ENCODE measurements around the gene MCRS1.

MCRS1 gene

GRCh38 chr12:49555631-49556390 lies 12.1 kb downstream of the MCRS1 start:
- DNase-seq = no peak

DNA sequence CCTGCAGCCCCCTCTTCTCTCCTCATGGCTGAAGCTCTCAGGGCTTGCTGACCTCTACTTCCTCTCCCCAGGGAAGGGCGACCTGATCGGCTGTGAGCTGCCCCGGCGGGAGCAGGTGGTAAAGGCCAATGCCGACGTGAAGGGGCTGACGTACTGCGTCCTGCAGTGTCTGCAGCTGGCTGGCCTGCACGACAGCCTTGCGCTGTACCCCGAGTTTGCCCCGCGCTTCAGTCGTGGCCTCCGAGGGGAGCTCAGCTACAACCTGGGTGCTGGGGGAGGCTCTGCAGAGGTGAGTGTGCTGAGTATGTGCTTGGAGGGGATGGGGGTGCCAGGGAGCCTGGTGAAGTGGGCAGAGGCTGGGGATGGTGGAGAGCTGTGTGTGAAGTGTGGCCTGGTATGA lies 13.7 kb downstream of the MCRS1 start:
- no peak for DNase-seq

GRCh38 chr12:49553512-49554088 lies 14.3 kb downstream of the MCRS1 start:
- DNase-seq = peak; percentile 24 to 69

GRCh38 chr12:49552899-49553298 lies 15.0 kb downstream of the MCRS1 start:
- no peak for DNase-seq

DNA sequence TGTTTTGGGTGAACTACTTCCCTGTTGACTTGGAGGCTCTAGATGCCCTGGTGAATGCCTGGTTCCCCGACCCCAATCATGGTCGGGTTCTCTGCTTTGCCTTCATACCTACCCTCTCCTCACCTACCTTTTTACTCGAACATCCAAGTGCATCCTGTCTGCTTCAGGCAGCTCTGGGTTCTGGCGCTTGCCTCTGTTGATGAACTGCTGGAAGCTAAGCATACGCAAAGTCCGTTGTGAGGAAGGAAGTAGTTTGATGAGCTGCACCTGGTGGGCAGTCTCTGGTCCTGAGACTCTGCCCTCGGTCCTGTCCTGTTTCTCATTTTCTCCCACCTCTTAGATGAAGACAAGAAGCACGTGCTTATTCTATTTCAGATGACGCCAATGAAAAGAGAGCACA lies 15.5 kb downstream of the MCRS1 start:
- no peak for DNase-seq

DNA sequence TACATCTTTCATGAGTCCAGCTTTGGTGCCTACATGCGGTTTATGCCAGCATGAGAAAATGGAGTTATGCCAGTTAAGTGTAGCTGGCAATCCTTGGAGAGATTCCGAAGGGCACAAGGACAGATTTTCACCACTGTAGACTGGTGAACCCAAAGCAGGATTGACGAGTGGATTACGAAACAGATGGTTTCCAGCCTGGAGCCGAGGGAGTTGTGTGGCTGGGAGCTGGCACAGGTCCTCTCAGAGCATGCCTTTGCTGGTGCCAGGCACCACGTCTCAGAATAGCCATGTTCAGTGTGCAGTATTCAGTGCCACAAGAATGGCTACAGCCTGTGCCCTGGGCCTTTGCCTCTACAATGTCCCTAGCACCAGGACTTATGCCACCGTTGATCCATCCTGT lies 15.9 kb downstream of the MCRS1 start:
- DNase-seq = no peak

DNA sequence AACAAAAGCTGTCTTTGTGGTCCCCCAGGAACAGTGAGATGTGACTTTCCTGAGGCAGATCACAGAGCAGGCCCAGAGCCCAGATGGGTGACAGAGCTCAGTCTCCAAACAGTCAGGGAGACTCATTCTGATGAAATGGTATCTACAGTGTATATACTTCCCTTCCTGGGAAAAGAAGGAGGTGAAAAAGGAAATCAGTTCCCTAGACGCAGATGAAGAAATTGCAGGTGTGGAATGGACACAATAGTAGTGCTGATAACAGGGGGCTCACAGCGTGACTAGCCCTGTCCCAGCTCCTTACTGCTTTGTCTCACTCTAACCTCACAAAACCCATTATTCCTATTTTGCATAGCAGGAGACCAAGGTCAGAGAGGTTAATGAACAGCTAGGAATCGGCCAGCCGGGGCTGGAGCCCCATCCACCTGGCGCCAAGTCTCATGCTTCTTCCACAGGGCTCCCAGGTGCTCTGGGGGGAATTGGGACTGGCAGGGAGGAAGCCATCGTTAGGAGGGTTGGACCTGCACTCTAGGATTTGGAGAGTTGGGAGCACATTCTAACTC lies 17.2 kb downstream of the MCRS1 start:
- DNase-seq = no peak

DNA sequence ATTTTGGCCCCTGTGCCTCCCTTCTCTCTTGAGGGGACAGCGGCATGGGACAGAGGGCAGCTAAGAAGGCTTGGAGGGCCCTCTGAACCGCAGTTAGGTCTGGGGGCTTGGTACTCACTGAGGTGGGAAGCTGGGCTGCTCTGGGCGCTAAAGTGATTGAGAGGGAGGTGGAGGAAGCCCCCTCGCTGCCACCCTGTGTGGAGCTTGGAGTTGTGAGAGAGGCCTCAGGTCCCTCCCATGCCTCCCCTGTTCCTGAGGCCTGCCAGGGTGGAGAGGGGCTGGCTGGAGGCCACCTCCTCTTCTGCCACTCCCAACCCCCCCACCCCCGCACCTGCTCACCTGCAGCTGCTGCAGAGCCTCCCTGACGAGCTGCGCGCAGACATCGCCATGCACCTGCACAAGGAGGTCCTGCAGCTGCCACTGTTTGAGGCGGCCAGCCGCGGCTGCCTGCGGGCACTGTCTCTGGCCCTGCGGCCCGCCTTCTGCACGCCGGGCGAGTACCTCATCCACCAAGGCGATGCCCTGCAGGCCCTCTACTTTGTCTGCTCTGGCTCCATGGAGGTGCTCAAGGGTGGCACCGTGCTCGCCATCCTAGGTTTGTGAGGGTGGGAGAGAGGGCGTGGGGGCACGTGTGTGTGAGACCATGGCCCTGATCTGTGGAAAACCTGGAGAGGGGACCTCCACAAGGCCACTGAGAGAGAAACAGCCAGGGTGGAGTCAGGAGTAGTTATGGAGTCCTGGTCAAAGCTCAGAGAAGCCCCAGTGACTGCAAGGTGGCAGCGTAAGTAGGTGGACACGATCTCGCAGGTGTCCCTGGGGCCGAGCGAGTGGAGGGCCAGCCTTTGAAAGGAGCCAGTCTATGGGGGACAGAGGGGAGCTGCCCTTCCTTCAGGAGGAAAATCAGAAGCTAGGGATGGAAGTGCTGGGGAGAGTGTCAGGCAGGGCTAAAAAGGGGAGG lies 17.9 kb downstream of the MCRS1 start:
- no peak for DNase-seq

GRCh38 chr12:49548822-49549648 lies 18.9 kb downstream of the MCRS1 start:
- no peak for DNase-seq

DNA sequence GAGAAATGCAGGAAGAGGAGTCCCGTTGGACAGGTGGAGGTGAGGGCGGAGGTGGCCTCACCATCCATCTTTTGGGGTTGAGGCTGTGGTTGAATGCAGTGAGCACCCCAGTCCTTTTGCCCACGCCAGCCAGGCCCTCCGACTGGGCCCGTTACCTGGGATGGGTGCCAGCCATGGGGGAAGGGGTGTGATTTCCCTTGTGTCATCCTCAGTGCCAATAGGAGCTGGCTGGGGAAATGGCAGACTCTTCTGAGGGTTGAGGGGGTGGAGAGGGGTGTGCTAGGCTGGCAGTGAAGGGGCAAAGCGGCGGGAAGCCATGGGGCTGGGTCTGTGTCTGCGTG lies 19.5 kb downstream of the MCRS1 start:
- DNase-seq = no peak

DNA sequence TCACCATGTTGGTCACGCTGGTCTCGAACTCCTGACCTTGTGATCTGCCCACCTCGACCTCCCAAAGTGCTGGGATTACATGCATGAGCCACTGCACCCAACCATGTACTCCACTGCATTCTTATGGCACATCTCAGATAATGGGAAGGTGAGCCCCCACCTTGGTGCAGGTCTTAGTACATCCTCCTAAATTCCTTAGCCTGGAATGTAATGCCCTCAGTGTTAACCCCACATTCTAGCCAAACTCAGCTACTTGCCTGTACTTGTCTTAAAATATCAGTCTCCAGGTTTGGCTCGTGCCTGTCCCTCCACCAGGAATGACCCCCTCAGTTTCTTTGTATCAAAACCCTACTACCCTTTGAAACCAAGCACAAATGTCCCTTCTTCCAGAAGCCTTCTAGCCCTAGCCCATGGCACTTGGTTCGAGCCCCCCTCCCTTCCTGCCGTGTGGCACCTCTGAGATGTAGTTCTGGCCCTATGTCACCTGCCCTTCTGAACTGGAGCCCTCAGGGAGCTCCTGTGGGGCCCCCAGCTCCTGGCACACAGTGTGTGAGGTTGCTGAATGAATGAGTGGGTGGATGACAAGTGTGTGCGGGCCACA lies 20.8 kb downstream of the MCRS1 start:
- no peak for DNase-seq

DNA sequence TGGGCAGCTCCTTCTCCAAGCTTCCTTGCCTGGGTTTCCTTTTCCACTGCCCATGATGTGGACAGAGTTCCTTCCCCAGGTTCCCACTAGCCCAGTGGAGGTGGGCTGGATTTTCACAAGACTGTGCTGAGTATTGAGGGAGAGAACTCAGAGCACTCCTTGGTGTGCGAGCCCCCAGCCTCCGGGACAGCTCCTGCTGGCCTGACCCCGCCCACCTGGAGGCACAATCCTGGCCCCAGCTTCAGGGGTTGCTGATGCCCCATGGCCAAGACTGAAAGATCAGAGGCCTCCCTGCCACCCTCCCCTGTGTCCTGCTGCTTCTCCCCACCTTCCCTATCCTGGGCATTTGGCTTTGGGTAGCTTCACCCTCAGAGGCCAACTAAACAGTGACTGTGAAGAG lies 21.5 kb downstream of the MCRS1 start:
- DNase-seq = no peak

DNA sequence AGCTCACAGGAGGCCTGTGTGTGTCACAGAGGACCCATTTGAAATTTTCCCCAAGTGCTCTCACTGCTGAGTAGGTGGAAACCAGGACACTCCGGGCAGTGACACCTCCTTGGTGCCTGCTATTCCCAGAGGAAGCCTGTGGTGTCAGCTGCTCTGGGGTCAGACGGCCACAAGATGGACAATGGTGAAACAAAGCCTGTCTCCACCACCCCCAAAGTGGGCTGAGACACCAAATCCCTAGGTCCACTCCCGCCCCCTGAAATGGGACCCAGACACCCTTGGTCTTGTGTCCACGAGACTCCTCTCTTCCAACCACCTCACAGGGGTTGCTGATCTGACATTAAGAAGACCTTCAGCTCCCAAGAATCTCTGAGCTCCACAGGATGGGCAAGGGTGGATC lies 22.1 kb downstream of the MCRS1 start:
- no peak for DNase-seq

DNA sequence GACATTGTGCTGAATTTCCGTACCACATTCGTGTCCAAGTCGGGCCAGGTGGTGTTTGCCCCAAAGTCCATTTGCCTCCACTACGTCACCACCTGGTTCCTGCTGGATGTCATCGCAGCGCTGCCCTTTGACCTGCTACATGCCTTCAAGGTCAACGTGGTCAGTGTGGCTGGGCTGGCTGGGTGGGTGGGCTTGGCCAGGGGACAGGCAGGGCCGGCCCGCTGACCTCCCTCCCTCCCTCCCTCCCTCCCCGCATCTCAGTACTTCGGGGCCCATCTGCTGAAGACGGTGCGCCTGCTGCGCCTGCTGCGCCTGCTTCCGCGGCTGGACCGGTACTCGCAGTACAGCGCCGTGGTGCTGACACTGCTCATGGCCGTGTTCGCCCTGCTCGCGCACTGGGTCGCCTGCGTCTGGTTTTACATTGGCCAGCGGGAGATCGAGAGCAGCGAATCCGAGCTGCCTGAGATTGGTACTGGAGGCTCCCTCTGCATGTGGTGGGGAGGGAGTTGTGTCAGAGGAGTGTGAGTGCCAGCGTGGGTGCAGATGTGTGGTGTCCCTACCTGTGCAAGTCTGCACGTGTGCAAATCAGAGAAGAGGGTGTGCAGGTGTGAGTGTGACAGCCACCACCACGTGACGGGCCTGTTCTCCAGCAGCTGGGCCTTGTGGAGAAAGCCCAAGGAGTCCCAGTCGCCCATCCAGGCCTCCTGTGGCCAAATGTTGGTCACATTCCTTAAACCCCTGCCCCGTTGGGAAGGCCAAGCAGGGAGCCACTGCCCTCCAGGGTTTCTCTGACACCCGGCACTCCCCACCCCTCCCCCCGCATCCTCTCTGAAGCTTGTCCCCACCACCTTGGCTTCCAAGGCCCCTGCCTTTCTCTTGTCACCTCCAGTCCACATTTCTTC lies 23.8 kb downstream of the MCRS1 start:
- no peak for DNase-seq

- no peak for DNase-seq
These were observed 24.6 kb downstream of the MCRS1 start for GRCh38 chr12:49543221-49543913.

GRCh38 chr12:49542592-49543160 lies 25.3 kb downstream of the MCRS1 start:
- no peak for DNase-seq

DNA sequence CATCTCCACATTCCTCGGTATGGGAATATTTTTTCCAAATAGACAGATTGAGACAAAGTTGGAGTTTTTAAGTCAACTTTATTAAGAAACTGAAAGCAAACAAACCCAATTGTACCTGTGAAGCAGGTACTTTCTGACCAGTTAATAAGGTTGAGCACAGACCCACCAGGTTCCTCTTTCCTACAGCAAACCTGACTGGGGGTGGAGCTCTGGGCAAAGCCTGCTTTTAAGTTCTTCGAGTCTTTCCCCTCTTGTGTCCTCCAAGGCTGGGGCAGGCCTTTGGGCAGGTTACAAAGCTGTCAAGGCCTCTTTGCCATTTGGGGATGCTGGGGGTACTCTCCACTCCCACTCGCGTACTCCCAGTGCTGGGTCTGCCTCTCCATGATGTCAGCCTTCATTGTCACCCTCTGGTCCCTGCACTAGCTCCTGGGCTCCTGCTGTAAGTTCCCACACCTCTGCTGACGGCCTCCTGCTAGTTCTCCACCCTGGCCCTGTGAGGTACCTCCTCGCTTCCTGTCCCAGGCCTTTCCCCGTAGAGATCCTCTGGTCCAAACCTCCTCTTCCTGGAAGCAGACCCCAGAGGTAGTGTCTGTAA lies 25.9 kb downstream of the MCRS1 start:
- DNase-seq = no peak

- no peak for DNase-seq
These were observed 26.6 kb downstream of the MCRS1 start for GRCh38 chr12:49541140-49541861.
